ENCODE data around the gene CEP162.

DNA sequence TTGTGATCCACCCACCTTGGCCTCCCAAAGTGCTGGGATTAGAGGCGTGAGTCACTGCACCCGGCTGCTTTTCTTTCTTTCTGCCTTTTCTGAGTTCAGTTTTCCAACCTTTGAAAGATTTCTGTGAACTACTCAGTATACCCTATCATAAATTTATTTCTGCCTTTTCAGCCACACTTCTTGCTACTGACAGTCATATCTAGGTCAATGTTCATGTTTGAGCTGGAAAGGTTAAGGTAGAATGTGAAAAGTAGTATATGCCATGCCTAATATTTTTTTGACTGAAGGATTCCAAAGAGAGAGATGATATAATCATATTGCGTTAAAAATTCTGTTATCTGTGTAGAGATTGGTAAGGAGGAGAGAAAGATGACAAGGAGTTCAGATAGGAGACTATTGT lies 25.9 kb upstream of the CEP162 start:
- TF ChIP-seq CTCF (conservative IDR thresholded peaks at IDR 0.05 in 1 of 2, IDR thresholded peaks at IDR 0.05 in 1 of 2; ENCODE audit: low read depth in 1 of 2, low read length in 2 of 2) (no peak), EZH2 (IDR thresholded peaks at IDR 0.05; ENCODE audit: low read length, missing control alignments) (no peak)

Measured in fibroblast of lung (primary cell).